Immature natural killer cell (primary cell): Measurements from ENCODE around the gene TEX48. TPM values are rescaled to one million over a fixed set of nuclear protein-coding genes. Genes with fewer than 3 reads are reported as not detected.
A peak's percentile ranks its signal among the peaks of the same experiment; 100 is the strongest.

Source experiments
- DNase-seq, 3 donors: peaks; one replicate each; pipeline ENCODE4 v3.0.0; 2022; ENCODE audit warnings: mixed read lengths in 1 of 3
- H3K27ac Mint-ChIP-seq, 6 donors: one replicate each; pipeline ENCODE4 v1.8.0; 2020; ENCODE audit warnings: mixed read lengths in 6 of 6, mild to moderate bottlenecking in 5 of 6, inconsistent platforms in 4 of 6, moderate library complexity in 3 of 6
- H3K27me3 Mint-ChIP-seq, 3 donors: one replicate each; pipeline ENCODE4 v1.8.0; 2020 to 2021; ENCODE audit warnings: low read depth in 3 of 3, mild to moderate bottlenecking in 3 of 3, mixed read lengths in 3 of 3, moderate library complexity in 3 of 3, inconsistent platforms in 1 of 3
- H3K36me3 Mint-ChIP-seq, 3 donors: one replicate each; pipeline ENCODE4 v1.8.0; 2020; ENCODE audit warnings: mixed read lengths in 3 of 3, inconsistent platforms in 2 of 3, mild to moderate bottlenecking in 2 of 3
- H3K4me1 Mint-ChIP-seq, 2 donors: one replicate each; pipeline ENCODE4 v1.8.0; 2020; ENCODE audit warnings: inconsistent platforms in 2 of 2, mild to moderate bottlenecking in 2 of 2, mixed read lengths in 2 of 2, moderate library complexity in 1 of 2
- H3K4me3 Mint-ChIP-seq, 5 donors: one replicate each; pipeline ENCODE4 v1.8.0; 2020; ENCODE audit warnings: mild to moderate bottlenecking in 5 of 5, mixed read lengths in 5 of 5, inconsistent platforms in 3 of 5, moderate library complexity in 3 of 5
- H3K9me3 Mint-ChIP-seq, 6 donors: one replicate each; pipeline ENCODE4 v1.8.0; 2020; ENCODE audit warnings: mild to moderate bottlenecking in 6 of 6, mixed read lengths in 6 of 6, inconsistent platforms in 4 of 6, moderate library complexity in 3 of 6
- polyA plus RNA-seq, 3 donors: library from polyadenylated mRNA; unstranded; fragments of 300-500 nt; fragmentation: Illumina TruSeq; gene quantifications; one replicate each; pipeline ENCODE4 v1.2.3, GENCODE V29; 2021

Gene TEX48
- polyA plus RNA-seq, 3 donors from 2014 or later: not detected

DNA sequence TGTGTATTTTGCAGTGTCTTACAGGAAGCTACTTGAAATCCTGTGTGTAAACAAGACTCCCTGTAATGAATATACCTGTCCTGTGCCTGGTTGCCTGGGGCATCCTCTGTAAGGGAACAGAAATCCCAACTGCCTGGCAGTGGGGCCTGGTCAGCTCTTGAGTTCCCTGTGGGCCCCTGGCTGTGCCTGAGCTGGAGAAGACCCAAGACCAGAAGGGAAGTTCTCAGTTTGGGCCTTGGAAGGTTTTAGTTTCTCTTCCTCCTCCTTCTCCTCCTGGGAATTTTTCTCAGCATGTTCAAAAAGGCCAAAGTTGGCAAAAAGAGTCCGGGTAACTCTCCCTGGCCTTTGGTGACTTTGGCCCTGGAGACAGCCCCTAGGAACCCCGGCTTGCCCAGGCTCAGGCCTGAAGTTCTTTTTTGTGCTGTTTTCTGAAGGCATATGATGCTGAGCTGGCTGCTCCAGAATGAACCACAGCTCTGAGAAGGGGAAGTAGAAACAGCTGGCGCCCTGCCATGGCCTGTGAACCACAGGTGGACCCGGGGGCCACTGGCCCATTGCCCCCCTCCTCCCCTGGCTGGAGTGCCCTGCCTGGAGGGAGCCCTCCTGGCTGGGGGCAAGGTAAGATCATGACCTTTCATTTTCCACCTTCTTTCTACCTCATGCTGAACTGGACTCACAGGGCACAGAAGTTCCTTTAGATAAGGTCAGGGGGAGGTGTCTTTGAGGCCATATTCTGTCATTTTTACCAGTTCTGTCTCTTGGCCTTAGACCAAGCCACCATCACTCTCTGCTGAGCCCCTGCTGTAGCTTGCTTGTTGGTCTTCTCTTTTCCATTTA is 65.1 kb downstream of the TEX48 start:
- peak overlapping the region; percentile 15 to 76 (median 58) for H3K27ac Mint-ChIP-seq
- H3K4me3 Mint-ChIP-seq: no peak overlapping the region
- DNase-seq: no peak
- H3K36me3 Mint-ChIP-seq: peaks cover 3 to 11% (median 6%) of the 10 kb centered on the region in 3 donors
- H3K27me3 Mint-ChIP-seq: peaks cover 5 to 6% (median 6%) of the 10 kb centered on the region in 3 donors
- H3K9me3 Mint-ChIP-seq: no peaks in the 10 kb centered on the region
- peaks cover 29 to 47% of the 10 kb centered on the region in 2 donors for H3K4me1 Mint-ChIP-seq

Other genes starting within 250 kb of the TEX48 start
- gene WHRN, start 176.7 kb downstream of the TEX48 start, polyA plus RNA-seq: 1 to 10 TPM in 2 of 3 donors, under 1 TPM in 1; 0.22 to 1.4 (median 1.0) TPM
- 100 to 1,000 TPM; 190 to 321 (median 241) TPM for gene ATP6V1G1, start 94.4 kb downstream of the TEX48 start, polyA plus RNA-seq
- gene TMEM268, start 70.9 kb downstream of the TEX48 start, polyA plus RNA-seq: 10 to 100 TPM in 1 of 3 donors, 1 to 10 TPM in 2; 6.9 to 13.7 (median 7.7) TPM
- not detected for gene TEX53, start 24.4 kb downstream of the TEX48 start, polyA plus RNA-seq
- gene TNFSF15, start 123.8 kb upstream of the TEX48 start, polyA plus RNA-seq: under 1 TPM in 1 of 3 donors, not detected in 2; 0.03 TPM
- gene TNFSF8, start 248.4 kb upstream of the TEX48 start, polyA plus RNA-seq: 10 to 100 TPM in 1 of 3 donors, 1 to 10 TPM in 2; 3.1 to 10.9 (median 6.0) TPM